Esophagus muscularis mucosa (tissue), 3 donors: ENCODE results near the gene LCE2D.
"Not testable (repeated sequence)": the region's sequence is repeated elsewhere in the genome, so short reads cannot be mapped to it uniquely, and the experiment has no call there.

Experiments
- CTCF ChIP-seq, 3 experiments: fragments of 200-600 bp in 2 of 3; fragments of 450-650 bp in 1 of 3; sonication (generic) in 2 of 3; IDR thresholded peaks; one replicate each; pipeline ENCODE4 v1.5.1; 2017 to 2019; ENCODE audit warnings: antibody characterized with exemption in 3 of 3, mild to moderate bottlenecking in 2 of 3, moderate library complexity in 1 of 3
- POLR2A ChIP-seq: fragments of 450-650 bp; IDR thresholded peaks from one replicate; pipeline ENCODE4 v1.6.1; 2017; ENCODE audit warnings: antibody characterized with exemption, moderate library complexity, mild to moderate bottlenecking, low read depth
- POLR2AphosphoS5 ChIP-seq, 2 donors: sonication (generic); formaldehyde crosslinking; IDR thresholded peaks; one replicate each; pipeline ENCODE4 v1.6.1; 2017; ENCODE audit warnings: antibody characterized with exemption in 2 of 2

GRCh38 chr1:152666171-152666570 lies 3.0 kb downstream of the LCE2D start:
- not testable (repeated sequence) for TF ChIP-seq POLR2A; CTCF (IDR thresholded peaks at IDR 0.05); POLR2AphosphoS5 (IDR thresholded peaks at IDR 0.05)
